HG02588 (cell line): ENCODE data around the gene NSUN6.
"Not testable (repeated sequence)": the region's sequence is repeated elsewhere in the genome, so short reads cannot be mapped to it uniquely, and the experiment has no call there.

Source experiments
- ATAC-seq: cut with Tn5 transposase; IDR thresholded peaks from one replicate; pipeline ENCODE4 v1.9.1; 2021; ENCODE audit warnings: mild to moderate bottlenecking, moderate library complexity; ENCODE audit not compliant: unreplicated experiment

Gene NSUN6

GRCh38 chr10:18659819-18660535 is 8.6 kb upstream of the NSUN6 start:
- ATAC-seq: peak; percentile 17

GRCh38 chr10:18659125-18659818 is 7.9 kb upstream of the NSUN6 start, which contains the start of gene ARL5B:
ARL5B (plus strand) TSS chr10:18659431; CDS start chr10:18659638, 207 bp downstream.
- peak; percentile 91 for ATAC-seq

GRCh38 chr10:18658271-18659124 is 7.1 kb upstream of the NSUN6 start:
- no peak for ATAC-seq

- no peak for ATAC-seq
Observed at GRCh38 chr10:18656724-18657123, 5.3 kb upstream of the NSUN6 start.

GRCh38 chr10:18653112-18653511 is 1.7 kb upstream of the NSUN6 start:
- no peak for ATAC-seq

- no peak for ATAC-seq
Observed at GRCh38 chr10:18650404-18650997, 886 bp downstream of the NSUN6 start.

- no peak for ATAC-seq
Observed at GRCh38 chr10:18649364-18649959, 1.9 kb downstream of the NSUN6 start.

- no peak for ATAC-seq
Observed at GRCh38 chr10:18647945-18648344, 3.4 kb downstream of the NSUN6 start.

- ATAC-seq: no peak
Observed at GRCh38 chr10:18647151-18647550, 4.2 kb downstream of the NSUN6 start.

- not testable (repeated sequence) for ATAC-seq
Observed at GRCh38 chr10:18639719-18640118, 11.7 kb downstream of the NSUN6 start.

- not testable (repeated sequence) for ATAC-seq
Observed at GRCh38 chr10:18637400-18637799, 14.0 kb downstream of the NSUN6 start.

GRCh38 chr10:18635995-18636394 is 15.4 kb downstream of the NSUN6 start:
- ATAC-seq: no peak

- not testable (repeated sequence) for ATAC-seq
Observed at GRCh38 chr10:18632500-18632899, 18.9 kb downstream of the NSUN6 start.

GRCh38 chr10:18627452-18628018 is 23.9 kb downstream of the NSUN6 start:
- not testable (repeated sequence) for ATAC-seq

- no peak for ATAC-seq
Observed at GRCh38 chr10:18625886-18626285, 25.5 kb downstream of the NSUN6 start.

- ATAC-seq: not testable (repeated sequence)
Observed at GRCh38 chr10:18623671-18624070, 27.7 kb downstream of the NSUN6 start.

- no peak for ATAC-seq
Observed at GRCh38 chr10:18620856-18621255, 30.5 kb downstream of the NSUN6 start.

- ATAC-seq: no peak
Observed at GRCh38 chr10:18619016-18619415, 32.4 kb downstream of the NSUN6 start.

GRCh38 chr10:18616337-18616736 is 35.0 kb downstream of the NSUN6 start:
- no peak for ATAC-seq

GRCh38 chr10:18615618-18616017 is 35.8 kb downstream of the NSUN6 start:
- no peak for ATAC-seq
